ENCODE measurements around the gene CDCP1.
A peak's percentile ranks its signal among the peaks of the same experiment; 100 is the strongest.
"Not testable (repeated sequence)": the region's sequence is repeated elsewhere in the genome, so short reads cannot be mapped to it uniquely, and the experiment has no call there.

The CDCP1 gene

DNA sequence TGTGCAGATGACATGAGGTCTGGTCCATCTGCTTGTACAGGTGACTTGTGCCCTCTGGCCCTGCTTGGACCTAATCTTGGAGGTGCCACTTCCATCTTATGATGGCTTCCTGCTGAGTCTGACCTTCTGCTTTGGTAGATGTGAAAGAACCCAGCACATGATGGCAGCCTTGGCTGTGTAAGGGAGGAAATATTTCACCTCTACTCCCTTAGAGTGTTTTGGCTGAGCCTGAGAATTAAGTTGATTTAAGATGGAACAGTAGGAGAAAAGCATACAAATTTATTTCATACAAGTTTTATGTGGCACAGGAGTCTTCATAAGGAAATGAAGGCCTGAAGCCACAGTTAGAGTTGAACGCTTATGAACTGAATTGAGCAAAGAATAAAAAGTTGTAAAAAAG is 27.6 kb upstream of the CDCP1 start:
- DNase-seq (ENCODE audit: low read depth in 3 of 3, low spot score in 1 of 3), result no peak

GRCh38 chr3:45171283-45171682 is 25.1 kb upstream of the CDCP1 start:
- DNase-seq (ENCODE audit: low read depth in 3 of 3, low spot score in 1 of 3), result no peak

GRCh38 chr3:45170096-45170495 is 23.9 kb upstream of the CDCP1 start:
- DNase-seq (ENCODE audit: low read depth in 3 of 3, low spot score in 1 of 3), result no peak

- DNase-seq (ENCODE audit: low read depth in 3 of 3, low spot score in 1 of 3), result no peak
Observed at GRCh38 chr3:45169125-45169904, 23.1 kb upstream of the CDCP1 start.

DNA sequence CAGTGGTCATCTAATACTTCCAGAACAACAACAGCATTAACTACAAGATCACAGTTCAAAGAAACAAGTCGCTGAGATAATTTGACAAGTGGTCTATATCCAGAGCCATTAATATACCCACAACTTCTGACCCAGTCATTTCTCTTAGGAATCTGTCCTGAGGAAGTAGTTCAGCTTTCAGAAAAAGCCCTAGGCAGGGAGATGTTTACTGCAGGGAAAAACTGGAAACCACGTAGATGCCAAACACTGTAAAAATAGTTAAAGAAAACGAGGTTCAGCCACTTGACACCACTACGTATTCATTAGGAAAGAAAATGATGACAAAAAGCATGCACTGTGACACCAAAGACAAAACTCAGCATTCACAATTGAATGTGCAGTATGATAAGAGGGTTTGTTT is 22.3 kb upstream of the CDCP1 start:
- no peak for DNase-seq (ENCODE audit: low read depth in 3 of 3, low spot score in 1 of 3)

DNA sequence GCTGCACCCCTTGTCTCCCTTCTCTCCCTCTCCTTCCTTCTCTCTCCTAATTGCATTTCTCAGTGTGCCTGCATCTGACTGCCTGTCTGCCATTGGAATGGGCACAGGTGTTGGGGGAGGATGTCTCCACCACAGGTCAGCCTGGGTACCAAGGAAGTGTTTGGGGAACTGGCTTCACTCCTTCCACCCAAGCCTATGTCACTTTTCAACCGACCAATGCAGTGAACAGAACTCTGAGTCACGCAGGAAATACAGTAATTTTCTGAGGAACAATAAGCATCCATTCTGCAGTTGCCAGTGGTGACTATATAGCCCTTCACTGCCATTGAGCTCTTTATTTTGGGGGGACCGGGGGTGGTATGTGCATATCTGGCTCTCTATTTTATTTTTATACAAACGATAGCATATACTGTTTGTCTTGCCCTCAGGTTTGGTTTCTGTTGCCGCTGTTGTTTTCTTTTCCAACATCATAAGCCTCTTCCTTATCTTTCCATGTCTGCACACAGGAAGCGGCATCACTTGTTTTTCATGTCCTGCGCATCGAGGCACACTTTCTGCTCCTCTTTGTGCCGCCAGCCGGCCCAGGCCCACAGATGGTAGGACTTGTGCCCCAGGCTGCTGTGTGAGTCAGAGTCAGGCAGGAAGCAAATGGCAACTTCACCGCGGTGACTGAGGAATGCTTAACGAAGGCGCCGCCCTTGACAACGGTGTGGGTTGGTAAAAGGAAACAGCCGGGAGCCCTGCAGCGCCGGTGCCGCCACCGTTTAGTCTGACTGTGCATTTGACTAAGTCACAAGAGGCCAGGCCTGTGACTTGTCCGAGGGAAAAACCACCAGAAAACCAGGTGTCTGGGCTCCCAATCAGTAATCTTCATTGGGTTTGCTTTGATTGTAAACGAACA is 21.1 kb upstream of the CDCP1 start:
- peak; percentile 56 to 71 (median 61) for DNase-seq (ENCODE audit: low read depth in 3 of 3, low spot score in 1 of 3)

DNA sequence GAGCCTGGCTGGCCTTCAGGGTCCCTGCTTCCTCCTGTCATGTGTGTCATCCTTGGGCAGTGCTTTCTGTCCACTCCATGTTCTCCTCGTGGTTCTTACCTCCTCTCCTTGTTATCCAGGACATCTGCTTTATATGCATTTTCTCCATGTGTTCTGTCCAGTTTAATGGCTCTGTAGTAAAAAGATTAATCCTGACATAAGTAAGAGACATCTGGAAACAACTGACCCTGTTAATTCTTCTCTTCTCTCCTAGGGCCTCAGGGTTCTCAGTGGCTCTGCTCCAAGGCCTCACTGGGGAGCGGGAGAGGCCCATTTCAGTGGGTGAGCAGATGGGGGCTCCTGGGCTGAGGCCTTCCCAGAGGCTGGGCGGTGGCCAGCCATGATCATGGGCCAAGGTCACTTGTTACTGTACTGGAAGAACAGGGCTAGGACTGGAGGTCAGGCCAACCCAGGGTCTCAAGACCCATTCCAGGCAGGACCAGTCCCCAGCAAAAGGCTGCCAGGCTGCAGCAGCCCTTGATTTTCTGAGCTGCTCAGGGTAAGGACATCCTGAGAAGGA is 20.2 kb upstream of the CDCP1 start:
- no peak for DNase-seq (ENCODE audit: low read depth in 3 of 3, low spot score in 1 of 3)

- DNase-seq (ENCODE audit: low read depth in 3 of 3, low spot score in 1 of 3), result no peak
Observed at GRCh38 chr3:45165497-45166283, 19.5 kb upstream of the CDCP1 start.

- no peak for DNase-seq (ENCODE audit: low read depth in 3 of 3, low spot score in 1 of 3)
Observed at GRCh38 chr3:45164056-45164455, 17.9 kb upstream of the CDCP1 start.

DNA sequence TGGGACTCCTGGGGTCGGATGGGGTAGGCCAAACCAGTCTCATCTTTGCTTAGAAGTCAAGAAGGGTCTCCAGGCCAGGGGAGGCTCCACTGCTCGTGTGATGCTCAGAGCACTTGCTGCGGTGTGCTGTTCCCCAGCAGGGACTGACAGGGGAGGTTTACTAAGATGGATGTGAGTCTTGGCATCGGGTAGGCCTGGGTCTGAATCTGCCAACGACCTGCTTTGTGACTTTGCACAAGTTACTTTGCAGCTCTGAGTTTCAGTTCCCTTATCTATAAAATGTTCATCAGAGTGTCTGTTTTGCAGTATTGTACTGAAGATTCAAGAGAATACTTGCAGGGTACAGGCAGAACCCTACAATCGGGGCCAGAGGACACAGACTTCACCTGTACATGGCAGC is 17.3 kb upstream of the CDCP1 start:
- no peak for DNase-seq (ENCODE audit: low read depth in 3 of 3, low spot score in 1 of 3)

DNA sequence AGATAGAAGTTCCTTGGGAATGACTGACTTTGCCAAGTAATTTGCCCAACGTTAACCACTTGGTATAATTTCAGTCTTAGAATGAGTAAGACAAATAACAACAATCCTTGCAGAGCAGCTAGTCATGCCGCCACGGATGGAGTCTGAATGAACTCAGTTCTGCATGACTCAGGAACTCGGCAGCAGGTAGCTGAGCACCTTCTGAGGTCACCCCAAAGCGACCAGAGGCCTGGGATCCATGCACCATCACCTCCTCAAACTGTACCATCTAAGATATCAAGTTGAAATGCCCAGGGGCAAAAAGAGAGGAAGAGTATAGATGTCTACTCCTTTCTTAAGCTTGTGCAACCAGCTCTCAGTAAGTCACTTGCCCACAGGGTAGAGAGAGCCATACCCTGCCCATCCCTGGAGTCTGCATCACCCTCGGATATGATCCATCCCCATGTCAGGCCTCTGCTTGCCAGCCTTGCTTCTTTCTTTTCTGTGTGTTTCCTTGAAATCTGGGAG is 8.5 kb upstream of the CDCP1 start:
- DNase-seq (ENCODE audit: low read depth in 3 of 3, low spot score in 1 of 3), result no peak

DNA sequence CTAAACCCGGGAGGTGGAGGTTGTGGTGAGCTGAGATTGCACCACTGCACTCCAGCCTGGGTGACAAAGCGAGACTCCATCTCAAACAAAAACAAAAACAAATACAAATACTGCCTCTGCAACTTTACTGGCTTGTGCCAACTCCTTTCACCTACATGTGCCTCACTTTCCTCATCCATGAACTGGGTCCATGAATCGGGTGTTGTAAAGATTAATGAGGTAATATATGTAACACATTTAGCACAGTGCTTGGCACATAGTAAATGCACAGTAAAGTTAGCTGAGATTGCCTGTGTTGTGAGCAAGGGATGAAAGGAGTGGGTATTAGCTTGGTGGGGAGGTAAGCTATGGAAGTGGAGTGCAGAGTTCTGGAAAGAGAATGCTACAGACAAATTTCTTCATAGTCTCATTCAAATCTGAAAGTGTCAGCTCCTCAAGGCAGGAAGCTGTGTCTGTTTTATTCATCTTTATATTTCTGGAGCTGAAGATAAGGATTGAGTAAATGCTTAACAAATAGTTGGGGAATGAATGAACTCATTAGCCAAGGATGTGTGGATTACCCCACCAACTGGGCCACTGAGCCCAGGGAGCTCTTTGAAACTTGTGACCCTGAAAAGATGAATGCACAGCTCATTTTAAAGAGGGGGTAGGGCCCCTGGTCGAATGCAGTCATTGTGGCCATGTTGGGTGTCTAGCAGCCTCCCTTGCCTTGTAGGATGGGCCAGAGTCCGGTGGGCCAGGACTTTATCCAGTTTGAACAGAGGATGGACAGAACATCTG is 7.7 kb upstream of the CDCP1 start:
- DNase-seq (ENCODE audit: low read depth in 3 of 3, low spot score in 1 of 3), result no peak

DNA sequence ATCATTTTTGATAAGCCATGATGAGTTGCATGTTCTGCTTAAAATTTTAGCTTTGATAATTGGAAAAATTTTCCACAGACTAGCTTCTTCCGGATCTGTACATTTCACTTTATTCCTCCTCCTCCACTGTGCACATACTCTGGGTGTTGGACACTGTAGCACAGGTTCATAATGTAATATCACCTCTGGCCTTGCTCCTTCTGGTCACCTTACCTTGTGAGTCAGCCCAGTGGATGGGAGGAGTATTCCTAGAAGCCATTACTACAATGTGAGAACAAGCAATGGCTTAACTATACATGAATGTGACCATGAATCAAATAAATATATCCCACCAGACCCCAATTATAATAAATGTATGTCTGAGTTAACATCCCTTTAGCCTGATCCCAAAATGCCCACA is 6.1 kb upstream of the CDCP1 start:
- no peak for DNase-seq (ENCODE audit: low read depth in 3 of 3, low spot score in 1 of 3)

DNA sequence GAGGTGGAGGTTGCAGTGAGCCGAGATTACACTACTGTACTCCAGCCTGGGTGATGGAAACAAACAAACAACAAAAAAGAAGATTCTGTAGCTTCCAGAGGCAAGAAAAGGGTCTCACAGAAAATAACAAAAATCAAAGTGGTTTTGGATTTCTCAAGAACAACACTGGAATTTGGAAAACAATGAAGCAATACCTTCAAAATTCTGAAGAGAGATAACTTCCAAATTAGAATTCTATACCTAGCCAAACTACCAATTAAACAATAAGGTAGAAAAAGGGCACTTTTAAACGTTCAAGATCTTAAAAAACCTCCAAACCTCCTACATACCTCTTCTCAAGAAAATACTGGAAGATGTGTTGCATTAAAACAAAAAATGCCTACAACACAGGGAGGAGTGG is 4.9 kb upstream of the CDCP1 start:
- no peak for DNase-seq (ENCODE audit: low read depth in 3 of 3, low spot score in 1 of 3)

DNA sequence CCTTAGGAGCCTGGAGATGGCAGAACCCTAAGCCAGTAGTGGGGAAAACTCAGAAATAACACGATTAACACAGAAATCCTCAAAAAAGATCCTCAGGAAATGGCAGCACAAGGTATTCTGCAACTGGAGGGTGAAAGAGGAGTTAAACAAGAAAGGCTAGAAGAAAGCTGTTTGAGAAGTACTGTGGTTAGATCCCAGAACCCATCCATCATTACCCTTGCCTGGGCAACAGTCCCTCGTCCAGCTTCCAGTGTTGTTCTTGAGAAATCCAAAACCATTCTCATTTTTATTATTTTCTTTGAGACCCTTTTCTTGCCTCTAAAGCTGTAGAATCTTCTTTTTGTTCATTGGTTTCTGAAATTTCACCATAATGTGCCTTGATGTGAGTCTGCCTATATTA is 2.7 kb upstream of the CDCP1 start:
- no peak for DNase-seq (ENCODE audit: low read depth in 3 of 3, low spot score in 1 of 3)

GRCh38 chr3:45145223-45145622 is 955 bp downstream of the CDCP1 start:
- DNase-seq (ENCODE audit: low read depth in 3 of 3, low spot score in 1 of 3), result no peak

DNA sequence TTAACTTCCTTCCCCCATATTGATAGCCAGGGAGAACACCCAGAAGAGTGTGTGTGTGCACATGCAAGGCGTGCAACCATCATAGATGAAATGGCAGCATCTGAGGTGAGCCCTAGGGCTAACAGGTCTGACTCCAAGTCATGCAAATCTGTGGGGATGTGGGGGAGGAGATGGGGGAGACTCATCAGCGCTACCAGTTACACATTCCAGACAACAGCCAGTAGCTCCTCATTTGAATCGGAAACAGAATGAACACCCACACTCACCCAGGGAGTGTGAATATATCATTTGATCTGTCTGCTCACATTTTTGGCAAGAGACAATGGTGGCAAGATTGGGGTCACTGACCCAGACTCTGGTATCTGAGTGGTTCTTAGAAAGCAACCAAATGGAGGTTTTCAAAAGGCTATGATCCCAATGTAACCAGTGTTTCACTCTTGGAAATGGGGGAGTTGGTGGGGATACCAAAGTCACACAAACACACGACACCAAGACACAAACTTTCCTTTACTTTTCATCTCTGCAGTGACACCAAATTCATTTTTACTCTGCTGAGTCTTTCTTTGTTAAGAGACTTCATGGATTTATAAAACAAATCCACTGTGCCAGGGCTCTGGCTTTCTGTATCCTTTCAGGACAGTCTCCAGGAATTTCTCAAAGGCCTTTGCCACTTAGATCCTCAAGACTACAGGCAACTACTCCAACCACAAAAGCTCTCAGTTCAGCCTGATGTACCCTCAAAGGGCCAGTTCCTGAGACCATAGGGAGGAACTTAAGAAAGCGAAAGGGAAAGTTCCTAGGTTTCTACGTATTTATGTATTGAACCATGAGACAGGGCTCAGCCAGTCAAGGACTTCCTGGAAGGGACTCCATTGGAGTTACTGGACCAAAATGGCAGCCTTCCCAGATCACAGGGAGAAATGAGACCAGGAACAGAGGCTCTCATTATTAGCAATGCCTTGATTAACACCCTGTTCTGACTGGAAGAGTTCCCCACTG is 2.2 kb downstream of the CDCP1 start:
- DNase-seq (ENCODE audit: low read depth in 3 of 3, low spot score in 1 of 3), result no peak

DNA sequence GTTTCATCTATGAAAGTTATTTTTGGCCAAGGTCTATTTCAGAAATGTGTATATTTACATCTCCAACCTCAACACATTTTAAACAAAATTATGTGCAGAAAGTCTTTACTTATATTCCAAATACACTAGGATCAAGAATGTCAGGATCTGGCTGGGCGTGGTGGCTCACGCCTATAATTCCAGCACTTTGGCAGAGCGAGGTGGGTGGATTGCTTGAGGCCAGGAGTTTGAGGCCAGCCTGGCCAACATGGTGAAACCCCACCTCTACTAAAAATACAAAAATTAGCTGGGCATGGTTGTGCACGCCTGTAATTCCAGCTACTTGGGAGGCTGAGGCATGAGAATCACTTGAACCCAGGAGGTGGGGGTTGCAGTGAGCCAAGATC is 5.4 kb downstream of the CDCP1 start:
- not testable (repeated sequence) for DNase-seq (ENCODE audit: low read depth in 3 of 3, low spot score in 1 of 3)

GRCh38 chr3:45140141-45140769 is 5.9 kb downstream of the CDCP1 start:
- no peak for DNase-seq (ENCODE audit: low read depth in 3 of 3, low spot score in 1 of 3)
